K562 (cell line): ENCODE data around the gene CEP192. TPM values are rescaled to one million over a fixed set of nuclear protein-coding genes. Genes with fewer than 3 reads are reported as not detected.

Experiments used
- ATAC-seq: fragments of 200-7000 bp; cut with Tn5 transposase; 3 replicates; pipeline ENCODE4 v1.9.1; 2020; ENCODE audit warnings: moderate library complexity
- BruUV-seq: library from RNA; stranded (reverse); fragments of 400-500 nt; replicated peaks from 2 replicates; lab custom pipeline; 2021; lab: Mats Ljungman, UMichigan
- CTCF ChIA-PET: fragments of 300-600 bp; formaldehyde crosslinking; extraction: SDS; loops from one replicate; lab custom pipeline; 2021; ENCODE audit warnings: low intra/inter-chr PET ratio; lab: Yijun Ruan, JAX
- POLR2A ChIA-PET: fragments of 300-600, 350-650 bp; sonication (Branson Sonifier 250); formaldehyde crosslinking; extraction: SDS; loops from one replicate; lab custom pipeline; 2021; ENCODE audit warnings: antibody characterized with exemption, inconsistent platforms; lab: Yijun Ruan, JAX
- DNase-seq, 4 experiments: peaks; one replicate each; pipeline versions ENCODE4 v3.0.0 to v3.0.0-alpha.2; 2011 to 2018; ENCODE audit warnings: low spot score in 3 of 4, mixed read lengths in 3 of 4; ENCODE audit errors: extremely low read depth in 1 of 4
- FAIRE-seq: peaks from 2 replicates; lab custom pipeline; 2011; peaks lifted over from hg19 to GRCh38; lab: Jason Lieb, UNC
- H2AFZ ChIP-seq: 2 replicates; pipeline ENCODE4 v1.6.0; 2011; ENCODE audit warnings: low read depth, low read length, control low read depth, inconsistent platforms
- H3K27ac ChIP-seq: fragments of 200-600 bp; 3 replicates; pipeline ENCODE4 v1.8.0; 2011; ENCODE audit warnings: low read depth, mild to moderate bottlenecking, control low read depth, inconsistent platforms, low read length, moderate library complexity, mixed read lengths; ENCODE audit errors: extremely low read depth
- H3K27me3 ChIP-seq, 2 experiments: fragments of 300-600 bp in 1 of 2; 2 replicates in 1 of 2; 3 replicates in 1 of 2; pipeline versions ENCODE4 v1.6.0 to v1.8.0; 2011; ENCODE audit warnings: inconsistent platforms in 2 of 2, low read length in 2 of 2, mild to moderate bottlenecking in 1 of 2, mixed read lengths in 1 of 2, moderate library complexity in 1 of 2; ENCODE audit not compliant: control insufficient read depth in 2 of 2, insufficient read depth in 2 of 2
- H3K36me3 ChIP-seq: fragments of 300-600 bp; 3 replicates; pipeline ENCODE4 v1.8.0; 2011; ENCODE audit warnings: mild to moderate bottlenecking, low read length, inconsistent platforms; ENCODE audit not compliant: control insufficient read depth, insufficient read depth
- H3K4me1 ChIP-seq, 2 experiments: fragments of 200-600 bp in 1 of 2; replicated peaks in 1 of 2; 2 replicates in 1 of 2; 3 replicates in 1 of 2; pipeline versions ENCODE4 v1.5.1 to v1.8.0; 2011; ENCODE audit warnings: inconsistent platforms in 2 of 2, low read length in 2 of 2, mild to moderate bottlenecking in 1 of 2, mixed read lengths in 1 of 2, moderate library complexity in 1 of 2; ENCODE audit not compliant: control insufficient read depth in 2 of 2, insufficient read depth in 2 of 2
- H3K4me2 ChIP-seq: 2 replicates; pipeline ENCODE4 v1.6.1; 2011; ENCODE audit warnings: low read length, control low read depth, inconsistent platforms, mixed read lengths; ENCODE audit not compliant: insufficient read depth
- H3K4me3 ChIP-seq: fragments of 200-600 bp; sonication (generic), shearing (Covaris generic); 2 replicates; pipeline ENCODE4 v1.5.1; 2016; ENCODE audit warnings: control low read depth, inconsistent platforms
- H3K79me2 ChIP-seq: fragments of 200-600 bp; 3 replicates; pipeline ENCODE4 v1.8.0; 2011; ENCODE audit warnings: low read length, inconsistent platforms; ENCODE audit not compliant: control insufficient read depth, insufficient read depth
- H3K9ac ChIP-seq, 2 experiments: 2 replicates each; pipeline versions ENCODE4 v1.6.0 to v1.6.1; 2011; ENCODE audit warnings: low read depth in 2 of 2, low read length in 2 of 2, control low read depth in 1 of 2, inconsistent platforms in 1 of 2, mild to moderate bottlenecking in 1 of 2, mixed read lengths in 1 of 2; ENCODE audit not compliant: insufficient read depth in 1 of 2
- H3K9me1 ChIP-seq: one replicate; pipeline ENCODE4 v1.6.0; 2011; ENCODE audit warnings: inconsistent platforms, mild to moderate bottlenecking, low read length, moderate library complexity; ENCODE audit not compliant: control insufficient read depth, insufficient read depth
- H3K9me3 ChIP-seq: replicated peaks from 2 replicates; pipeline ENCODE4 v1.5.1; 2011; ENCODE audit warnings: low read depth, low read length, inconsistent platforms; ENCODE audit not compliant: control insufficient read depth, insufficient read depth
- H4K20me1 ChIP-seq: replicated peaks from 2 replicates; pipeline ENCODE4 v1.6.1; 2011; ENCODE audit warnings: low read length, inconsistent platforms, mixed read lengths; ENCODE audit not compliant: control insufficient read depth, insufficient read depth
- CEBPG ChIP-seq, 3 experiments: fragments of 200-800 bp in 1 of 3; sonication (Bioruptor generic) in 1 of 3; sonication (generic) in 1 of 3; formaldehyde crosslinking in 1 of 3; IDR thresholded peaks in 2 of 3; conservative IDR thresholded peaks in 1 of 3; 2 replicates each; pipeline versions ENCODE4 v1.6.1 to v1.8.0; 2016 to 2022; ENCODE audit warnings: missing compliant biosample characterization in 2 of 3, missing genetic modification characterization in 2 of 3, mild to moderate bottlenecking in 1 of 3, missing genetic modification reagents in 1 of 3
- GTF2E2 ChIP-seq: fragments of 200-800 bp; sonication (Bioruptor generic); IDR thresholded peaks from 2 replicates; pipeline ENCODE4 v1.6.1; 2016; ENCODE audit warnings: missing genetic modification characterization, missing compliant biosample characterization
- PCBP2 ChIP-seq: fragments of 200-400 bp; formaldehyde crosslinking; IDR thresholded peaks from 2 replicates; pipeline ENCODE4 v1.6.1; 2018; ENCODE audit warnings: low read length, low read depth, mild to moderate bottlenecking, moderate library complexity; ENCODE audit not compliant: poor library complexity, severe bottlenecking
- ZEB2 ChIP-seq: fragments of 450-650 bp; IDR thresholded peaks from 2 replicates; pipeline ENCODE4 v1.6.1; 2016
- WGBS: fragments of 100-300 bp; shearing (Covaris generic); methylation state at CpG from one replicate; pipeline ENCODE4 v1.1.6; 2016; ENCODE audit warnings: low coverage, mixed read lengths; ENCODE audit not compliant: insufficient coverage; ENCODE audit errors: missing lambda C conversion rate; 5-methylcytosine and 5-hydroxymethylcytosine counted together
- in situ Hi-C: fragments of 300-500 bp; cut with MboI; formaldehyde crosslinking; loops from 4 replicates; pipeline ENCODE4 v1.15.0; 2018; ENCODE audit warnings: inconsistent platforms, mixed read lengths
- intact Hi-C: fragments of 100-400 bp; cut with micrococcal nuclease; formaldehyde crosslinking; loops from 2 replicates; pipeline ENCODE4 v1.14.2; 2022
- polyA plus RNA-seq, 8 experiments: library from polyadenylated mRNA; depleted of rRNA in 4 of 8; stranded (reverse) in 5 of 8; unstranded in 3 of 8; fragments of >200 nt; fragmentation: Nextera tagmentation in 2 of 8; fragmentation: Illumina TruSeq in 1 of 8; extraction: Ambion mirVana in 2 of 8; extraction: Trizol in 1 of 8; gene quantifications; 2 replicates each; pipeline versions ENCODE4 v1.2.1 to v1.2.3, GENCODE V29; 2011 to 2014; ENCODE audit warnings: inconsistent platforms in 1 of 8, missing spikeins in 1 of 8
- total RNA-seq, 7 experiments: library from RNA; depleted of rRNA in 6 of 7; stranded (reverse); fragments of >200 nt in 6 of 7; fragmentation: Illumina TruSeq in 2 of 7; extraction: Trizol in 2 of 7; gene quantifications; 2 replicates each; pipeline versions ENCODE4 v1.2.1 to v1.2.3, GENCODE V29; 2011 to 2021; ENCODE audit warnings: low replicate concordance in 1 of 7
- TF ChIP-seq, protein P1 (sequence below), 2 experiments: fragments of 450-650 bp; IDR thresholded peaks; 2 replicates each; pipeline ENCODE4 v1.6.1; 2016; ENCODE audit warnings: mild to moderate bottlenecking in 2 of 2, borderline replicate concordance in 1 of 2, low read depth in 1 of 2, moderate library complexity in 1 of 2
- TF ChIP-seq, protein P2 (sequence below): sonication (generic); formaldehyde crosslinking; IDR thresholded peaks from 2 replicates; pipeline ENCODE4 v1.8.1; 2023; ENCODE audit warnings: mild to moderate bottlenecking, missing genetic modification reagents
- TF ChIP-seq, protein P3 (sequence below): fragments of 450-650 bp; IDR thresholded peaks from 2 replicates; pipeline ENCODE4 v1.6.1; 2014; ENCODE audit warnings: low read depth, mild to moderate bottlenecking, moderate library complexity, borderline replicate concordance
- TF ChIP-seq, protein P4 (sequence below): sonication (generic); formaldehyde crosslinking; IDR thresholded peaks from 2 replicates; pipeline ENCODE4 v1.8.0; 2022; ENCODE audit warnings: missing genetic modification reagents, mild to moderate bottlenecking, moderate library complexity, borderline replicate concordance

CEP192 gene
- total and polyA plus RNA-seq, 9 of the 15 experiments (the other 6 are each of a cell fraction or from before 2014, with no cell fraction given) = 14.4 to 54.4 (median 35.8) TPM

DNA sequence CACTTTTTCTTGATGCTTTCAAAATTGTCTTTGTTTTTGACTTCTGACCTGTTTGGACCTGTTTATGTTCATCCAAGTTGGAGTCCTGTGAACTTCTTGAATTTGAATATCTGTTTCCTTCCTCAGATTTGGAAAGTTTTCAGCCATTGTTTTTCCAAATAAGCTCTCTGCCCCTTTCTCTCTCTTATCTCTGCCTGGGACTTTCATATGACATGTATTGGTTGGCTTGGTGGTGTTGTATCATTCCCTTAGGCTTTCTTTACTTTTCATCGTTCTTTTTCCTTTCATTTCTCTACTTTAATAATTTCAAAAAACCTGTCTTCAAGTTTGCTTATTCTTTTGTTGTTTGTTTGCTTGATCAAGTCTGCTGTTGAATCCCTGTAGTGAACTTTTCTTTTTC is 167.3 kb downstream of the CEP192 start:
- Histone ChIP-seq H3K27ac (no peak overlapping the region), H3K36me3 (no peaks in the 10 kb centered on the region), H3K9me1 (no peaks in the 10 kb centered on the region), H3K4me2 (no peak overlapping the region), H3K9ac (no peak overlapping the region), H4K20me1 (no peaks in the 10 kb centered on the region; the same call in 1 of the 2 replicates), H3K79me2 (no peaks in the 10 kb centered on the region), H3K4me3 (no peak overlapping the region), H3K4me1 (no peaks in the 10 kb centered on the region; a peak in 1 of 5 replicates), H3K9me3 (no peaks in the 10 kb centered on the region), H2AFZ (no peak overlapping the region), H3K27me3 (peaks cover 14 to 28% of the 10 kb centered on the region in 2 experiments)
- WGBS = 0% methylated on average over 1 of the region's 1 CpG
- intact Hi-C loops (loop anchor here (10.0 kb wide), 2 partner anchors 154 to 424 kb away; no protein-coding TSS in a partner anchor), in situ Hi-C loops (loop anchor here (10.0 kb wide), 1 partner anchor 434 kb away; no protein-coding TSS in a partner anchor)
- ATAC-seq (no peak), DNase-seq (no peak), FAIRE-seq (no peak)
- POLR2A ChIA-PET = interaction anchor here (0.6 kb wide), 1 partner anchor 1705 kb away, joined by 3 read pairs; no protein-coding TSS in a partner anchor
- CTCF ChIA-PET = interaction anchor here (0.6 to 2.8 kb wide), 2 partner anchors 431 to 833 kb away, joined by 4 to 14 read pairs; no protein-coding TSS in a partner anchor
- BruUV-seq = no TSS peak
- TF ChIP-seq GTF2E2 (tag) (no peak), ZEB2 (no peak), CEBPG (CRISPR knock-in tag; IDR thresholded peaks at IDR 0.05) (no peak), CEBPG (tag; conservative IDR thresholded peaks at IDR 0.05 in 1 of 2, IDR thresholded peaks at IDR 0.05 in 1 of 2) (no peak), PCBP2 (no peak)
- TF ChIP-seq, protein P1, sequence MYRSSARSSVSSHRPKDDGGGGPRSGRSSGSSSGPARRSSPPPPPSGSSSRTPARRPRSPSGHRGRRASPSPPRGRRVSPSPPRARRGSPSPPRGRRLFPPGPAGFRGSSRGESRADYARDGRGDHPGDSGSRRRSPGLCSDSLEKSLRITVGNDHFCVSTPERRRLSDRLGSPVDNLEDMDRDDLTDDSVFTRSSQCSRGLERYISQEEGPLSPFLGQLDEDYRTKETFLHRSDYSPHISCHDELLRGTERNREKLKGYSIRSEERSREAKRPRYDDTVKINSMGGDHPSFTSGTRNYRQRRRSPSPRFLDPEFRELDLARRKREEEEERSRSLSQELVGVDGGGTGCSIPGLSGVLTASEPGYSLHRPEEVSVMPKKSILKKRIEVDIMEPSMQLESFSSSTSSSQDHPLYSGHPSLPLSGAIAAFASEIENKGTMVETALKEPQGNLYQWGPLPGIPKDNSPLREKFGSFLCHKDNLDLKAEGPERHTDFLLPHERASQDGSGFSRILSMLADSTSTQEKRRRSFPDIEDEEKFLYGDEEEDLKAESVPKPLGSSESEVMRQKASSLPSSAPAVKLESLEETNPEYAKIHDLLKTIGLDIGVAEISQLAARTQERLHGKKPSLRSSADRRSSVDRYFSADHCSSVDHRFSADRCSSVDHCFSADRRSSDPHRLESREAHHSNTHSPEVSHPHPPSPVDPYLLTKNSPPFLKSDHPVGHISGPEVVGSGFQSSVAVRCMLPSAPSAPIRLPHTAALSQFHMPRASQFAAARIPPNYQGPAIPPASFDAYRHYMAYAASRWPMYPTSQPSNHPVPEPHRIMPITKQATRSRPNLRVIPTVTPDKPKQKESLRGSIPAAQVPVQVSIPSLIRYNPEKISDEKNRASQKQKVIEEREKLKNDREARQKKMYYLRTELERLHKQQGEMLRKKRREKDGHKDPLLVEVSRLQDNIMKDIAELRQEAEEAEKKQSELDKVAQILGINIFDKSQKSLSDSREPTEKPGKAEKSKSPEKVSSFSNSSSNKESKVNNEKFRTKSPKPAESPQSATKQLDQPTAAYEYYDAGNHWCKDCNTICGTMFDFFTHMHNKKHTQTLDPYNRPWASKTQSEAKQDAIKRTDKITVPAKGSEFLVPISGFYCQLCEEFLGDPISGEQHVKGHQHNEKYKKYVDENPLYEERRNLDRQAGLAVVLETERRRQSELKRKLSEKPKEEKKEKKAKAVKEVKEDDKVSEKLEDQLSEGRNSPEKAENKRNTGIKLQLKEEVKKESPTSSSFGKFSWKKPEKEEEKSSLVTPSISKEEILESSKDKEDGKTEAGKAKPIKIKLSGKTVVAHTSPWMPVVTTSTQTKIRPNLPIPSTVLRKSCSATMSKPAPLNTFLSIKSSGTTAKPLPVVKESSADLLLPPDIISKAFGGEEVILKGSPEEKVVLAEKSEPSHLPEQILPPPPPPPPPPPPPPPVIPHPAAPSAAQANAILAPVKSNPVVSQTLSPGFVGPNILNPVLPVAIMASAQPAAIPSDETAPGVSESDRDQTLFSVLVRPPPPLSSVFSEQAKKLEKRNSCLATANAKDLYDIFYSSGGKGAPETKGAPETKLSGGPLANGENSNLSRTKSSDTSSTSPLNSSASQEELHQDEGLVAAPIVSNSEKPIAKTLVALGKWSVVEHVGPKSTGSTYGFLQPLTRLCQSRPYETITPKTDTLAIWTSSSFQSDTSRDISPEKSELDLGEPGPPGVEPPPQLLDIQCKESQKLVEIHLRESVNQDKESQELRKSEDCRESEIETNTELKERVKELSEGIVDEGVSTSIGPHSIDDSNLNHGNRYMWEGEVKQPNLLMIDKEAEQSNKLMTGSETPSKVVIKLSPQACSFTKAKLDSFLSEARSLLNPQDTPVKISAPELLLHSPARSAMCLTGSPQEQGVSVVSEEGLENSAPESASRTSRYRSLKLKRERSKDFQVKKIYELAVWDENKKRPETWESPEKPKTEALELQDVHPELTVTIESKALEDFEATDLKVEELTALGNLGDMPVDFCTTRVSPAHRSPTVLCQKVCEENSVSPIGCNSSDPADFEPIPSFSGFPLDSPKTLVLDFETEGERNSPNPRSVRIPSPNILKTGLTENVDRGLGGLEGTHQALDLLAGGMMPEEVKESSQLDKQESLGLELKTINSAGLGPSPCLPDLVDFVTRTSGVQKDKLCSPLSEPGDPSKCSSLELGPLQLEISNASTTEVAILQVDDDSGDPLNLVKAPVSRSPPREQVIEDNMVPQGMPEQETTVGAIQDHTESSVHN (IDR thresholded peaks at IDR 0.05; ENCODE audit: borderline replicate concordance in 1 of 2, low read depth in 1 of 2) = no peak
- TF ChIP-seq, protein P2, sequence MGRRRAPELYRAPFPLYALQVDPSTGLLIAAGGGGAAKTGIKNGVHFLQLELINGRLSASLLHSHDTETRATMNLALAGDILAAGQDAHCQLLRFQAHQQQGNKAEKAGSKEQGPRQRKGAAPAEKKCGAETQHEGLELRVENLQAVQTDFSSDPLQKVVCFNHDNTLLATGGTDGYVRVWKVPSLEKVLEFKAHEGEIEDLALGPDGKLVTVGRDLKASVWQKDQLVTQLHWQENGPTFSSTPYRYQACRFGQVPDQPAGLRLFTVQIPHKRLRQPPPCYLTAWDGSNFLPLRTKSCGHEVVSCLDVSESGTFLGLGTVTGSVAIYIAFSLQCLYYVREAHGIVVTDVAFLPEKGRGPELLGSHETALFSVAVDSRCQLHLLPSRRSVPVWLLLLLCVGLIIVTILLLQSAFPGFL (CRISPR knock-in tag) = no peak
- TF ChIP-seq, protein P3, sequence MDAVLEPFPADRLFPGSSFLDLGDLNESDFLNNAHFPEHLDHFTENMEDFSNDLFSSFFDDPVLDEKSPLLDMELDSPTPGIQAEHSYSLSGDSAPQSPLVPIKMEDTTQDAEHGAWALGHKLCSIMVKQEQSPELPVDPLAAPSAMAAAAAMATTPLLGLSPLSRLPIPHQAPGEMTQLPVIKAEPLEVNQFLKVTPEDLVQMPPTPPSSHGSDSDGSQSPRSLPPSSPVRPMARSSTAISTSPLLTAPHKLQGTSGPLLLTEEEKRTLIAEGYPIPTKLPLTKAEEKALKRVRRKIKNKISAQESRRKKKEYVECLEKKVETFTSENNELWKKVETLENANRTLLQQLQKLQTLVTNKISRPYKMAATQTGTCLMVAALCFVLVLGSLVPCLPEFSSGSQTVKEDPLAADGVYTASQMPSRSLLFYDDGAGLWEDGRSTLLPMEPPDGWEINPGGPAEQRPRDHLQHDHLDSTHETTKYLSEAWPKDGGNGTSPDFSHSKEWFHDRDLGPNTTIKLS = no peak
- TF ChIP-seq, protein P4, sequence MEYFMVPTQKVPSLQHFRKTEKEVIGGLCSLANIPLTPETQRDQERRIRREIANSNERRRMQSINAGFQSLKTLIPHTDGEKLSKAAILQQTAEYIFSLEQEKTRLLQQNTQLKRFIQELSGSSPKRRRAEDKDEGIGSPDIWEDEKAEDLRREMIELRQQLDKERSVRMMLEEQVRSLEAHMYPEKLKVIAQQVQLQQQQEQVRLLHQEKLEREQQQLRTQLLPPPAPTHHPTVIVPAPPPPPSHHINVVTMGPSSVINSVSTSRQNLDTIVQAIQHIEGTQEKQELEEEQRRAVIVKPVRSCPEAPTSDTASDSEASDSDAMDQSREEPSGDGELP (CRISPR knock-in tag) = no peak
